H1 (cell line): Measurements from ENCODE around the gene PPP1R12C. TPM values are rescaled to one million over a fixed set of nuclear protein-coding genes. Genes with fewer than 3 reads are reported as not detected.

Experiments
- JUN ChIP-seq: IDR thresholded peaks from 2 replicates; pipeline ENCODE4 v1.6.1; 2011; ENCODE audit warnings: low read depth, mild to moderate bottlenecking, improper control_type of control experiment, low read length
- KDM1A ChIP-seq: fragments of 200-600, 300-600 bp; sonication (generic); IDR thresholded peaks from 2 replicates; pipeline ENCODE4 v1.7.1; 2016; ENCODE audit warnings: mild to moderate bottlenecking, low read length, borderline replicate concordance
- RBBP5 ChIP-seq: IDR thresholded peaks from 2 replicates; pipeline ENCODE4 v1.7.1; 2012; ENCODE audit warnings: low read depth, mild to moderate bottlenecking, inconsistent platforms, low read length, moderate library complexity, borderline replicate concordance
- SRF ChIP-seq: IDR thresholded peaks from 2 replicates; pipeline ENCODE4 v1.6.1; 2011; ENCODE audit warnings: mild to moderate bottlenecking, low read depth, low read length, moderate library complexity
- TCF12 ChIP-seq: IDR thresholded peaks from 2 replicates; pipeline ENCODE4 v1.6.1; 2011; ENCODE audit warnings: low read depth, mild to moderate bottlenecking, low read length
- polyA plus RNA-seq, 7 experiments: library from polyadenylated mRNA; depleted of rRNA in 3 of 7; stranded (reverse) in 5 of 7; unstranded in 2 of 7; fragments of >200 nt in 5 of 7; fragments of 200-250 nt in 2 of 7; gene quantifications; 1 replicate in 5 of 7; 2 replicates in 1 of 7; 4 replicates in 1 of 7; pipeline versions ENCODE4 v1.2.1 to v1.2.3, GENCODE V29; 2011 to 2013; ENCODE audit warnings: missing spikeins in 2 of 7, mixed read lengths in 2 of 7
- total RNA-seq: library from RNA; stranded (reverse); fragmentation: NEBNext Ultra II Directional; extraction: Animal tissue kit (Norgen Biotek cat#: 25700); gene quantifications from 2 replicates; pipeline ENCODE4 v1.2.1, GENCODE V29; 2021
- TF ChIP-seq, protein P1 (sequence below), 3 experiments: IDR thresholded peaks; 1 replicate in 2 of 3; 2 replicates in 1 of 3; pipeline versions ENCODE4 v1.5.1 to v1.6.1; 2011; ENCODE audit warnings: low read length in 3 of 3, mild to moderate bottlenecking in 3 of 3, inconsistent platforms in 2 of 3, low read depth in 1 of 3, moderate library complexity in 1 of 3; ENCODE audit not compliant: insufficient read depth in 1 of 3; ENCODE audit errors: control extremely low read depth in 1 of 3

The PPP1R12C gene
- total and polyA plus RNA-seq, 2 of the 8 experiments (the other 6 are each of a cell fraction or from before 2014, with no cell fraction given) = 31.7 to 71.5 TPM

DNA sequence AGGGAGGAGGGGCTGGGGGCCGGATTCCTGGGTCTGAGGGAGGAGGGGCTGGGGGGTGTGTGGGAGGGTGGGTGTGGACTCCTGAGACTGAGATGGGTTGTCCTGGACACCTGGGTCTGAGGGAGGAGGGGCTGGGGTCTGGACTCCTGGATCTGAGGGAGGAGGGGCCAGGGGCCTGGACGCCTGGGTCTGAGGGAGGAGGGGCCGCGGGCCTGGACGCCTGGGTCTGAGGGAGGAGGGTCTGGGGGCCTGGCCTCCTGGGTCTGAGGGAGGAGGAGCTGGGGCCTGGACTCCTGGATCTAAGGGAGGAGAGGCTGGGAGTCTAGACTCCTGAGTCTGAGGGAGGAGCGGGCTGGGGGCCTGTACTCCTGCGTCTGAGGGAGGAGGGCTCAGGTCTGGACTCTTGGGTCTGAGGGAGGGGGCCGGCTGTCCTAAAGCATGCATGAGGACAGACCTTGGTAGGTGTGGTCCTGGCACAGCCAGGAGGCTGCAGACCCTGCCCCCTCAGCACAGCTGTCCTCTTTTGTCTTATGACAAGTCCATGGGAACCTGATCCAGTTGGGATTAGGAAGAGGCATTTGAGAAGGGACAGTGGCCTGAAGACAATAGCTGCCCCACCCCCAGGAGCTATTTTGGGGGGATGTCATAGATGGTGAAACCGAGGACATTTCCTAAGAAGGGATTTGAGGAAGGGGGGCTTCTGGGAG lies 30.3 kb upstream of the PPP1R12C start (continued):
- TF ChIP-seq, protein P1, sequence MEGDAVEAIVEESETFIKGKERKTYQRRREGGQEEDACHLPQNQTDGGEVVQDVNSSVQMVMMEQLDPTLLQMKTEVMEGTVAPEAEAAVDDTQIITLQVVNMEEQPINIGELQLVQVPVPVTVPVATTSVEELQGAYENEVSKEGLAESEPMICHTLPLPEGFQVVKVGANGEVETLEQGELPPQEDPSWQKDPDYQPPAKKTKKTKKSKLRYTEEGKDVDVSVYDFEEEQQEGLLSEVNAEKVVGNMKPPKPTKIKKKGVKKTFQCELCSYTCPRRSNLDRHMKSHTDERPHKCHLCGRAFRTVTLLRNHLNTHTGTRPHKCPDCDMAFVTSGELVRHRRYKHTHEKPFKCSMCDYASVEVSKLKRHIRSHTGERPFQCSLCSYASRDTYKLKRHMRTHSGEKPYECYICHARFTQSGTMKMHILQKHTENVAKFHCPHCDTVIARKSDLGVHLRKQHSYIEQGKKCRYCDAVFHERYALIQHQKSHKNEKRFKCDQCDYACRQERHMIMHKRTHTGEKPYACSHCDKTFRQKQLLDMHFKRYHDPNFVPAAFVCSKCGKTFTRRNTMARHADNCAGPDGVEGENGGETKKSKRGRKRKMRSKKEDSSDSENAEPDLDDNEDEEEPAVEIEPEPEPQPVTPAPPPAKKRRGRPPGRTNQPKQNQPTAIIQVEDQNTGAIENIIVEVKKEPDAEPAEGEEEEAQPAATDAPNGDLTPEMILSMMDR (IDR thresholded peaks at IDR 0.05; ENCODE audit: control extremely low read depth in 1 of 3, insufficient read depth in 1 of 3, low read depth in 1 of 3, low read length in 3 of 3) = no peak
- no peak for TF ChIP-seq RBBP5
- TF ChIP-seq JUN = no peak
- TF ChIP-seq TCF12 = peak; percentile 45; the same call in 1 of the 2 replicates
- no peak for TF ChIP-seq SRF
- TF ChIP-seq KDM1A = no peak
